ENCODE measurements around the gene CELF5. TPM values are rescaled to one million over a fixed set of nuclear protein-coding genes. Genes with fewer than 3 reads are reported as not detected.

CELF5 gene
- total and polyA plus RNA-seq, 2 experiments from 2014 or later, result 5.6 to 10.6 TPM

DNA sequence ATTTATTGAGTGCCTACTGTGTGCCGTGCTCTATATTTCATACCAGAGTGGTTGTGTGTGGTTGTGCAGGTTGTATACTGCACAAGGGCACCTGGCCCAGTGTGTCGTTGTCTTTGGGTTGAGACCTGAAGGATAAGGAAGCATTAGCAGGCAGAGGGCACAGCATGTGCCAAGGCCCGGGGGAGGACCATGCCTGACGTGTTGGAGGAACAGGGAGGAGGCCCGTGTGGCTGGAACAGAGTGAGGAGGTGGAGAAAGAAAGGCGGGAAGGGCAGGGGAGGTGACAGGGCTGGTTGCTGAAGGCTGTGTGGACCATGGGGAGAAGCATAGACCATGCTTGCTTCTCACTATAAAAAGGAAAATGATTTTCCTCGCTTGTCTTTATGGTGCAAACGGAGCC is 26.8 kb downstream of the CELF5 start (continued):
- TF ChIP-seq EZH2phosphoT487 (IDR thresholded peaks at IDR 0.05; ENCODE audit: unreplicated experiment) (no peak), CREB1 (CRISPR knock-in tag; IDR thresholded peaks at IDR 0.05; ENCODE audit: low read depth) (no peak), JUNB (IDR thresholded peaks at IDR 0.05; ENCODE audit: unreplicated experiment) (no peak), NANOG (IDR thresholded peaks at IDR 0.05; ENCODE audit: borderline replicate concordance) (no peak), EZH2 (IDR thresholded peaks at IDR 0.05; ENCODE audit: low read depth, unreplicated experiment) (no peak)
- TF ChIP-seq, protein P1, sequence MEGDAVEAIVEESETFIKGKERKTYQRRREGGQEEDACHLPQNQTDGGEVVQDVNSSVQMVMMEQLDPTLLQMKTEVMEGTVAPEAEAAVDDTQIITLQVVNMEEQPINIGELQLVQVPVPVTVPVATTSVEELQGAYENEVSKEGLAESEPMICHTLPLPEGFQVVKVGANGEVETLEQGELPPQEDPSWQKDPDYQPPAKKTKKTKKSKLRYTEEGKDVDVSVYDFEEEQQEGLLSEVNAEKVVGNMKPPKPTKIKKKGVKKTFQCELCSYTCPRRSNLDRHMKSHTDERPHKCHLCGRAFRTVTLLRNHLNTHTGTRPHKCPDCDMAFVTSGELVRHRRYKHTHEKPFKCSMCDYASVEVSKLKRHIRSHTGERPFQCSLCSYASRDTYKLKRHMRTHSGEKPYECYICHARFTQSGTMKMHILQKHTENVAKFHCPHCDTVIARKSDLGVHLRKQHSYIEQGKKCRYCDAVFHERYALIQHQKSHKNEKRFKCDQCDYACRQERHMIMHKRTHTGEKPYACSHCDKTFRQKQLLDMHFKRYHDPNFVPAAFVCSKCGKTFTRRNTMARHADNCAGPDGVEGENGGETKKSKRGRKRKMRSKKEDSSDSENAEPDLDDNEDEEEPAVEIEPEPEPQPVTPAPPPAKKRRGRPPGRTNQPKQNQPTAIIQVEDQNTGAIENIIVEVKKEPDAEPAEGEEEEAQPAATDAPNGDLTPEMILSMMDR (conservative IDR thresholded peaks at IDR 0.05; ENCODE audit: low read depth in 2 of 2), result no peak

DNA sequence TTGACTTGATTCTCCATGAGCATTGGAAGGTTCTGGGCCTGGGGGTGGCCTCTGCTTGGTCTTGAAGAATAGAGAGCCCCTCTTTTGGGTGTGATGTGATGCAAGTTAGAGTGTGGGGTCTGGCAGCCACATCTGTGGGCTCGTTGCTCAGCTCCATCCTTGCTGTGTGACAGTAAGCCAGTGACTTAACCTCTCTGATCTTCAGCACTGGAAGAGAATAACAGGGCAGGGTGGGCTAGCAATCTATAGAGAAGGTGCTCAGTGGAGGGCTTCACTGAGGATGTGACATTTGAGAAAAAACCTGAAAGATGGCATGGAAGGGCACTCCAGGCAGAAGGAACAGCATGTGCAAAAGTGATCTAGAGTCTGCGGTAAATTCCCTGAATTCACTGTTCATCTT is 28.2 kb downstream of the CELF5 start:
- Histone ChIP-seq H2AFZ (no peak overlapping the region), H4K20me1 (replicated peaks; ENCODE audit: insufficient read depth) (no peaks in the 10 kb centered on the region), H3K27ac (ENCODE audit: low read depth) (no peak overlapping the region), H3K4me3 (no peak overlapping the region), H3K4me1 (ENCODE audit: insufficient read depth) (no peaks in the 10 kb centered on the region; the same call in 1 of the 2 replicates), H3K36me3 (ENCODE audit: insufficient read depth) (no peaks in the 10 kb centered on the region), H3K79me2 (replicated peaks; ENCODE audit: insufficient read depth) (no peaks in the 10 kb centered on the region), H3K9me2 (ENCODE audit: insufficient read depth) (no peaks in the 10 kb centered on the region), H3K4me2 (no peak overlapping the region), H3F3A (replicated peaks; ENCODE audit: low read depth) (no peaks in the 10 kb centered on the region), H3K27me3 (ENCODE audit: insufficient read depth) (no peaks in the 10 kb centered on the region)
- DNase-seq (ENCODE audit: low spot score) (no peak), ATAC-seq (no peak)
- Mint-ChIP-seq H3K27ac (no peak overlapping the region), H3K4me1 (peaks cover 2% of the 10 kb centered on the region; the same call in 1 of the 3 replicates), H3K4me3 (no peak overlapping the region), H3K36me3 (ENCODE audit: low read depth) (peaks cover 32% of the 10 kb centered on the region), H3K27me3 (ENCODE audit: insufficient read depth, low read depth, poor library complexity) (peaks cover 9% of the 10 kb centered on the region), H3K9me3 (peaks cover 19% of the 10 kb centered on the region)
- TF ChIP-seq, protein P2, sequence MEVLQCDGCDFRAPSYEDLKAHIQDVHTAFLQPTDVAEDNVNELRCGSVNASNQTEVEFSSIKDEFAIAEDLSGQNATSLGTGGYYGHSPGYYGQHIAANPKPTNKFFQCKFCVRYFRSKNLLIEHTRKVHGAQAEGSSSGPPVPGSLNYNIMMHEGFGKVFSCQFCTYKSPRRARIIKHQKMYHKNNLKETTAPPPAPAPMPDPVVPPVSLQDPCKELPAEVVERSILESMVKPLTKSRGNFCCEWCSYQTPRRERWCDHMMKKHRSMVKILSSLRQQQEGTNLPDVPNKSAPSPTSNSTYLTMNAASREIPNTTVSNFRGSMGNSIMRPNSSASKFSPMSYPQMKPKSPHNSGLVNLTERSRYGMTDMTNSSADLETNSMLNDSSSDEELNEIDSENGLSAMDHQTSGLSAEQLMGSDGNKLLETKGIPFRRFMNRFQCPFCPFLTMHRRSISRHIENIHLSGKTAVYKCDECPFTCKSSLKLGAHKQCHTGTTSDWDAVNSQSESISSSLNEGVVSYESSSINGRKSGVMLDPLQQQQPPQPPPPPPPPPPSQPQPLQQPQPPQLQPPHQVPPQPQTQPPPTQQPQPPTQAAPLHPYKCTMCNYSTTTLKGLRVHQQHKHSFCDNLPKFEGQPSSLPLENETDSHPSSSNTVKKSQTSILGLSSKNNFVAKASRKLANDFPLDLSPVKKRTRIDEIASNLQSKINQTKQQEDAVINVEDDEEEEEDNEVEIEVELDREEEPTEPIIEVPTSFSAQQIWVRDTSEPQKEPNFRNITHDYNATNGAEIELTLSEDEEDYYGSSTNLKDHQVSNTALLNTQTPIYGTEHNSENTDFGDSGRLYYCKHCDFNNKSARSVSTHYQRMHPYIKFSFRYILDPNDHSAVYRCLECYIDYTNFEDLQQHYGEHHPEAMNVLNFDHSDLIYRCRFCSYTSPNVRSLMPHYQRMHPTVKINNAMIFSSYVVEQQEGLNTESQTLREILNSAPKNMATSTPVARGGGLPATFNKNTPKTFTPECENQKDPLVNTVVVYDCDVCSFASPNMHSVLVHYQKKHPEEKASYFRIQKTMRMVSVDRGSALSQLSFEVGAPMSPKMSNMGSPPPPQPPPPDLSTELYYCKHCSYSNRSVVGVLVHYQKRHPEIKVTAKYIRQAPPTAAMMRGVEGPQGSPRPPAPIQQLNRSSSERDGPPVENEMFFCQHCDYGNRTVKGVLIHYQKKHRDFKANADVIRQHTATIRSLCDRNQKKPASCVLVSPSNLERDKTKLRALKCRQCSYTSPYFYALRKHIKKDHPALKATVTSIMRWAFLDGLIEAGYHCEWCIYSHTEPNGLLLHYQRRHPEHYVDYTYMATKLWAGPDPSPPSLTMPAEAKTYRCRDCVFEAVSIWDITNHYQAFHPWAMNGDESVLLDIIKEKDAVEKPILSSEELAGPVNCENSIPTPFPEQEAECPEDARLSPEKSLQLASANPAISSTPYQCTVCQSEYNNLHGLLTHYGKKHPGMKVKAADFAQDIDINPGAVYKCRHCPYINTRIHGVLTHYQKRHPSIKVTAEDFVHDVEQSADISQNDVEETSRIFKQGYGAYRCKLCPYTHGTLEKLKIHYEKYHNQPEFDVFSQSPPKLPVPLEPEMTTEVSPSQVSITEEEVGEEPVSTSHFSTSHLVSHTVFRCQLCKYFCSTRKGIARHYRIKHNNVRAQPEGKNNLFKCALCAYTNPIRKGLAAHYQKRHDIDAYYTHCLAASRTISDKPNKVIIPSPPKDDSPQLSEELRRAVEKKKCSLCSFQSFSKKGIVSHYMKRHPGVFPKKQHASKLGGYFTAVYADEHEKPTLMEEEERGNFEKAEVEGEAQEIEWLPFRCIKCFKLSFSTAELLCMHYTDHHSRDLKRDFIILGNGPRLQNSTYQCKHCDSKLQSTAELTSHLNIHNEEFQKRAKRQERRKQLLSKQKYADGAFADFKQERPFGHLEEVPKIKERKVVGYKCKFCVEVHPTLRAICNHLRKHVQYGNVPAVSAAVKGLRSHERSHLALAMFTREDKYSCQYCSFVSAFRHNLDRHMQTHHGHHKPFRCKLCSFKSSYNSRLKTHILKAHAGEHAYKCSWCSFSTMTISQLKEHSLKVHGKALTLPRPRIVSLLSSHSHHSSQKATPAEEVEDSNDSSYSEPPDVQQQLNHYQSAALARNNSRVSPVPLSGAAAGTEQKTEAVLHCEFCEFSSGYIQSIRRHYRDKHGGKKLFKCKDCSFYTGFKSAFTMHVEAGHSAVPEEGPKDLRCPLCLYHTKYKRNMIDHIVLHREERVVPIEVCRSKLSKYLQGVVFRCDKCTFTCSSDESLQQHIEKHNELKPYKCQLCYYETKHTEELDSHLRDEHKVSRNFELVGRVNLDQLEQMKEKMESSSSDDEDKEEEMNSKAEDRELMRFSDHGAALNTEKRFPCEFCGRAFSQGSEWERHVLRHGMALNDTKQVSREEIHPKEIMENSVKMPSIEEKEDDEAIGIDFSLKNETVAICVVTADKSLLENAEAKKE (CRISPR knock-in tag; IDR thresholded peaks at IDR 0.05), result no peak
- TF ChIP-seq NANOG (IDR thresholded peaks at IDR 0.05; ENCODE audit: borderline replicate concordance) (no peak), EZH2 (IDR thresholded peaks at IDR 0.05; ENCODE audit: low read depth, unreplicated experiment) (no peak), ZNF114 (CRISPR knock-in tag; IDR thresholded peaks at IDR 0.05) (no peak), EZH2phosphoT487 (IDR thresholded peaks at IDR 0.05; ENCODE audit: unreplicated experiment) (no peak), JUNB (IDR thresholded peaks at IDR 0.05; ENCODE audit: unreplicated experiment) (no peak), STAT1 (IDR thresholded peaks at IDR 0.05; ENCODE audit: unreplicated experiment) (no peak), POLR2AphosphoS5 (IDR thresholded peaks at IDR 0.05; ENCODE audit: low read depth) (no peak), CREB1 (CRISPR knock-in tag; IDR thresholded peaks at IDR 0.05; ENCODE audit: low read depth) (no peak)
- TF ChIP-seq, protein P3, sequence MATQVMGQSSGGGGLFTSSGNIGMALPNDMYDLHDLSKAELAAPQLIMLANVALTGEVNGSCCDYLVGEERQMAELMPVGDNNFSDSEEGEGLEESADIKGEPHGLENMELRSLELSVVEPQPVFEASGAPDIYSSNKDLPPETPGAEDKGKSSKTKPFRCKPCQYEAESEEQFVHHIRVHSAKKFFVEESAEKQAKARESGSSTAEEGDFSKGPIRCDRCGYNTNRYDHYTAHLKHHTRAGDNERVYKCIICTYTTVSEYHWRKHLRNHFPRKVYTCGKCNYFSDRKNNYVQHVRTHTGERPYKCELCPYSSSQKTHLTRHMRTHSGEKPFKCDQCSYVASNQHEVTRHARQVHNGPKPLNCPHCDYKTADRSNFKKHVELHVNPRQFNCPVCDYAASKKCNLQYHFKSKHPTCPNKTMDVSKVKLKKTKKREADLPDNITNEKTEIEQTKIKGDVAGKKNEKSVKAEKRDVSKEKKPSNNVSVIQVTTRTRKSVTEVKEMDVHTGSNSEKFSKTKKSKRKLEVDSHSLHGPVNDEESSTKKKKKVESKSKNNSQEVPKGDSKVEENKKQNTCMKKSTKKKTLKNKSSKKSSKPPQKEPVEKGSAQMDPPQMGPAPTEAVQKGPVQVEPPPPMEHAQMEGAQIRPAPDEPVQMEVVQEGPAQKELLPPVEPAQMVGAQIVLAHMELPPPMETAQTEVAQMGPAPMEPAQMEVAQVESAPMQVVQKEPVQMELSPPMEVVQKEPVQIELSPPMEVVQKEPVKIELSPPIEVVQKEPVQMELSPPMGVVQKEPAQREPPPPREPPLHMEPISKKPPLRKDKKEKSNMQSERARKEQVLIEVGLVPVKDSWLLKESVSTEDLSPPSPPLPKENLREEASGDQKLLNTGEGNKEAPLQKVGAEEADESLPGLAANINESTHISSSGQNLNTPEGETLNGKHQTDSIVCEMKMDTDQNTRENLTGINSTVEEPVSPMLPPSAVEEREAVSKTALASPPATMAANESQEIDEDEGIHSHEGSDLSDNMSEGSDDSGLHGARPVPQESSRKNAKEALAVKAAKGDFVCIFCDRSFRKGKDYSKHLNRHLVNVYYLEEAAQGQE (IDR thresholded peaks at IDR 0.05; ENCODE audit: unreplicated experiment), result no peak
- TF ChIP-seq, protein P4, sequence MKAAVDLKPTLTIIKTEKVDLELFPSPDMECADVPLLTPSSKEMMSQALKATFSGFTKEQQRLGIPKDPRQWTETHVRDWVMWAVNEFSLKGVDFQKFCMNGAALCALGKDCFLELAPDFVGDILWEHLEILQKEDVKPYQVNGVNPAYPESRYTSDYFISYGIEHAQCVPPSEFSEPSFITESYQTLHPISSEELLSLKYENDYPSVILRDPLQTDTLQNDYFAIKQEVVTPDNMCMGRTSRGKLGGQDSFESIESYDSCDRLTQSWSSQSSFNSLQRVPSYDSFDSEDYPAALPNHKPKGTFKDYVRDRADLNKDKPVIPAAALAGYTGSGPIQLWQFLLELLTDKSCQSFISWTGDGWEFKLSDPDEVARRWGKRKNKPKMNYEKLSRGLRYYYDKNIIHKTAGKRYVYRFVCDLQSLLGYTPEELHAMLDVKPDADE (IDR thresholded peaks at IDR 0.05), result no peak

Measured in GM23338 (cell line).